Epidermal melanocyte (primary cell): Measurements from ENCODE around the gene CERKL.
"Not testable (repeated sequence)": the region's sequence is repeated elsewhere in the genome, so short reads cannot be mapped to it uniquely, and the experiment has no call there.

Experiments
- DNase-seq: peaks from one replicate; pipeline ENCODE4 v3.0.0; 2011; ENCODE audit warnings: low spot score; ENCODE audit not compliant: insufficient read length

Gene CERKL

GRCh38 chr2:181656450-181657291, at the start of gene CERKL:
Gene CERKL, minus strand, starts transcription at chr2:181657105. Its CDS starts 99 bp downstream, at chr2:181657006.
- DNase-seq, result peak; percentile 35

GRCh38 chr2:181702519-181702918, 45.6 kb upstream of the CERKL start:
- DNase-seq, result not testable (repeated sequence)

- no peak for DNase-seq
These were observed 41.3 kb upstream of the CERKL start for GRCh38 chr2:181698223-181698622.

GRCh38 chr2:181697571-181697970, 40.7 kb upstream of the CERKL start:
- no peak for DNase-seq

GRCh38 chr2:181697126-181697525, 40.2 kb upstream of the CERKL start:
- no peak for DNase-seq

- DNase-seq, result no peak
These were observed 37.4 kb upstream of the CERKL start for GRCh38 chr2:181694271-181694670.

- no peak for DNase-seq
These were observed 34.0 kb upstream of the CERKL start for GRCh38 chr2:181690860-181691259.

- no peak for DNase-seq
These were observed 29.8 kb upstream of the CERKL start for GRCh38 chr2:181686576-181687185.

GRCh38 chr2:181685150-181685688, 28.3 kb upstream of the CERKL start:
- DNase-seq, result no peak

- no peak for DNase-seq
These were observed 27.7 kb upstream of the CERKL start for GRCh38 chr2:181684454-181685149.

GRCh38 chr2:181683518-181684453, 26.9 kb upstream of the CERKL start:
- DNase-seq, result no peak

- DNase-seq, result no peak
These were observed 26.1 kb upstream of the CERKL start for GRCh38 chr2:181682795-181683517.

GRCh38 chr2:181682026-181682789, 25.3 kb upstream of the CERKL start:
- no peak for DNase-seq

GRCh38 chr2:181680937-181681811, 24.3 kb upstream of the CERKL start:
- no peak for DNase-seq

GRCh38 chr2:181680055-181680936, 23.4 kb upstream of the CERKL start, which contains the start of gene NEUROD1:
Gene NEUROD1, minus strand, starts transcription at chr2:181680517. Its CDS starts 1,657 bp downstream, at chr2:181678860.
- DNase-seq, result no peak

- no peak for DNase-seq
These were observed 22.7 kb upstream of the CERKL start for GRCh38 chr2:181679544-181679979.

GRCh38 chr2:181678861-181679543, 22.1 kb upstream of the CERKL start:
- no peak for DNase-seq
